Measurements from ENCODE around the gene RAVER2. TPM values are rescaled to one million over a fixed set of nuclear protein-coding genes. Genes with fewer than 3 reads are reported as not detected.

Gene RAVER2
- polyA plus RNA-seq, 3 donors = 25.5 to 28.9 (median 27.9) TPM

DNA sequence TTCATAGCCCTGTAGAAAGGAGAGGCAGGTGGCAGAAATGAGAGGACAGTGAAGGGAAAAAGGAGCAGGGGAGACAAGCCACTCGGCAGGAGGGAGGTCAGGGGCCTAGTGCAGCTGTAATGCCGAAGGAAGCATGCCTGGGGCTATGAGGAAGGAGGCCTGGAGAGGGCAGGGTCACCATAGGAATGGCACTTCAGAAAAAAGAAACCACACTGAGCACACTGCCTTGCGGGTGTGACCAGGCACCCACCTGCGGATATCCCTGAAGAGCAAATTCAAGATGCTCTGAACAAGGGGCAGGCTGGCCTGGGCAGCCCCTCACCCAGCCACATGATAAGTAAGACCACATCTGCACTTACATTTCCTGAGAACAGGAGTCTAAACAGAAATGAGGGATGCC lies 116.7 kb downstream of the RAVER2 start:
- DNase-seq (ENCODE audit: extremely low read depth in 1 of 11, low read depth in 9 of 11, low spot score in 4 of 11) = peak in 2 of 11 donors; percentile 5 to 12

DNA sequence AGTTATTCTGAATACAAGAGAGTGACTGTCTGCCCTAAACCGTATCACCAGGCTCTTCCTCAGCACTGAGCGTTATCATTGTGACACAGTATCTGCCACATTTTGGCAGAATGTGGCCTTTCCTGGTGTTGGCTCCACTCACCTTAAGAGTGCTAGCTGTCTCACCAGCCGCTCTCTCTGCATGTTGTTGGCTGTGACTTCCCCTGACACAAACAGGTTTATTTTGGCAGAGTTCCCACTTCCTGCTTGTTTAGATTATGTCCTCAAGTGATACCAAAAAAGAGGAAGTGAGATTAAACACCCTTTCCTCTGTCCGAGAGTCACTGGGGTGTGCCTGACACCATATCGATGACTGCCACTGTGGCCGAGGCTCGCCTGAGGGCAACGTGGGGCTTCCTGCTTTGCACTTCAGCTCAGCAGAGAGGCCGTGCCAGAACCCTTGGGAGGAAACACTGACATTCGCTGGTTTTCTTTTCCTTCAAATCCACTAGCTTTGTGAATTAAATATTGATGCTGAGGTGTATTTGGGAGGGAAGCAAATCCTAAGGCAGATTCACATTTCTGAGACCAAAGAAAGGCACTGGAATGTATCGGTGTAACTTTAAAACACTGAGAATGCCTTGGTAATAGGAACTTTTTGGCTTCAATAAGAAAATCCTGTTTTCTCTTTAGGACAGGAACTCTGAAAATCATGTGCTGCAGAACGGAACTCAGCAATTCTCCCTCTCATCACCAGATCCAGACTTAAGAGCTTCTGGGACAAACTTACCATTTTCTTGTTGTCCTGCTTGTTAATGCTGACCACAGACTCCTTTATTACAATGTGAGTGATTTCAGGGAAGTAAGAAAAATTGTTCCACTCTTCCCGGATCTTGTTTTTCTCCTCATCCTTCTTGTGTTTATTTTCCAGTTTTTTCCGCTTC lies 119.4 kb downstream of the RAVER2 start:
- peak in 7 of 11 donors; percentile 4 to 57 (median 25) for DNase-seq (ENCODE audit: extremely low read depth in 1 of 11, low read depth in 9 of 11, low spot score in 4 of 11)

DNA sequence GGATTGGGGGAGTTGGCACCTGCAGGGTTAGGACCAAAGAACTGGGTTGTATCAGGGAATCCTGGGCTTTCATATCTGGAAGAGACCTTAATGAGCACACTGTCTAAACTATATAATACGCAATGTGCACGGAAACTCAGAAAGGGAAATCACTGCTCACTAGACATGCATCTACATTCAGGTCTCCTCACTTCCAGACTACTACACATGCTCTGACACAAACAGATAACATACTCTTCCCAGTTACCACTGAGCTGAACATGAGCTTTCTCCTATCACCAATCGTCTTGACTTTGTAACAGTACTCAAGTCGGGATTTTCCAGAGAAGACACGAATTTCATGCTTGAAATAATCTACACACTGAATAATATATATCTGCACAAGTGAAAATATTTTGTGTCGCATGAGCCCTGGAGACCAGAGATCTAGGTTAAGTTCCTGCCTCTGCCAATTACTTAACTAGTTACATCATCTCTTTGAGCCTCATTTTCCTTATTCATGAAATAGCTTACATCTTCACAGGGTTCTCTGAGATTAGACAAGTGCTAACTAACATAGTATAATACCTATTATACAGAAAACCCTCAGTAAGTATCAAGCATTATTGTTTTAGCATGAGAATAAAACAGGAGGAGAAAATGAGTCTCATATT lies 120.4 kb downstream of the RAVER2 start:
- DNase-seq (ENCODE audit: extremely low read depth in 1 of 11, low read depth in 9 of 11, low spot score in 4 of 11) = no peak

DNA sequence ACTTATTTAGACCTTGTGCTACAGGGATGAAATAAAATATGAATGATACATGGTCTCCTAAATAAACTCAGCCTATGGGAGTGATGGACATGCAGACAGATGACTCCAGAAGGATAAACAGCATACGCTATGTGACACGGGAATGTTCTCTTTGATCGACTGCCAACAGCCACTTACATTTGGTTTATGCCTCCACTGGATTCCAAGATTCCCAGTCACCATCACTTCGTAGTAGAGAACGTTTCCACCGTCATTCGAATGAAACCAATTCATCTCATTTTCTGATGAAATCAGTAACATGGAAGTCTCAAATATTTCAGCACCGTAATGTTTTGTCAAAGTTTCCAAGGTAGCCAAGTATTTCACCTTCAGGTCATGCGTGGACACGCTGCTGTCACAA lies 121.8 kb downstream of the RAVER2 start:
- DNase-seq (ENCODE audit: extremely low read depth in 1 of 11, low read depth in 9 of 11, low spot score in 4 of 11) = no peak

DNA sequence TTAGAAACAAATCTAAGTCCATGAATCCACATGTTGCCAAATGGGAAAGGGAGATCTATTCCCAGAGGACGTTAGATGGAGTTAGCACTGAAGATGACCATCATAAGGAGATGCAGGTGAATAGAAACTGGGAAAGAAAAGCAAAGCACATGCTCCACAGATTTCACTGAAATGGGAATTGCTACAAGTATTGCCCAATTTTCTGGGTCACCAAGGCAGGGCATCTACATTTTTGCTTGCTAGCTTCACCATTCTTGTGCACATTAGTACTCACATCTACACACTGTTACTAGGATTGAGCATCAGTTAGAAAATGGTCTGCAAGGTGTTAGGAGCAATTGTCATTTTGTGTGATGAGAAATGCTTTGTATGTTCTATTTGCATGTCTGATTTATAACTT lies 122.4 kb downstream of the RAVER2 start:
- no peak for DNase-seq (ENCODE audit: extremely low read depth in 1 of 11, low read depth in 9 of 11, low spot score in 4 of 11)

DNA sequence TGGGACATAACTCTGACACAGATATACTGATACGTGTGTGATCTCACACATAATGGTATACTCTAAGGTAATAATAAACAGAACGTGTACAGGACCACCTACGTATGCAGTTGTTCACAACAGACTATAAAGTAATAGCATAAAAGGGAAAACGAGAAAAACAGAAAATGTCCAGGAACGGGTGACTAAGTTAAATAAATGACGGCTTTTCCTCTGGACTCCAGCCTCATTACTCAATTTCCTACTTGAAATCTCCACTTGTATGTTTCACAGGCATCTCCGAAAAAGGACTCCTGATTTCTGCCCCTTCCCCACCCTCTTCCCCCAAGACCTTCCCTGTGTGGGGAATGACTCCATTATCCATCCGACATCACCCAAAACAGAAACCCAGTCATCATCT lies 126.4 kb downstream of the RAVER2 start:
- no peak for DNase-seq (ENCODE audit: extremely low read depth in 1 of 11, low read depth in 9 of 11, low spot score in 4 of 11)

DNA sequence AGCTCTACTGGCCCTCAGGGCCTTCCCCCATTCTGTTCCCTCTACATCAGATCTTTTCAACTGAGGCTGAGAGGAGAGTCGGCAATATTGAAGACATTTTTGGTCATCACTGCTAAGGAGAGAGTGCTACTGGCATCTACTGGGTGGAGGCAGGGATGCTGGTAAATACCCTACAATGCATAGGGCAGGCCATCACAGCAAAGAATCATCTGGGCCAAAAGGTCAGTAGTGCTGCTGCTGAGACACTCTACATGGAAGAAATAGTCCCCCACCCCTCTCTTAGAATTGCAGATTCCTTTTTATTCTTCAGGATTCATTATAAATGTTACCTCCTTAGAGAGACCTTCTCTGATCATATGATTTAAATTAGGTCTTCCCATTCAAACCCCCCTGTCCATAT lies 127.2 kb downstream of the RAVER2 start:
- no peak for DNase-seq (ENCODE audit: extremely low read depth in 1 of 11, low read depth in 9 of 11, low spot score in 4 of 11)

DNA sequence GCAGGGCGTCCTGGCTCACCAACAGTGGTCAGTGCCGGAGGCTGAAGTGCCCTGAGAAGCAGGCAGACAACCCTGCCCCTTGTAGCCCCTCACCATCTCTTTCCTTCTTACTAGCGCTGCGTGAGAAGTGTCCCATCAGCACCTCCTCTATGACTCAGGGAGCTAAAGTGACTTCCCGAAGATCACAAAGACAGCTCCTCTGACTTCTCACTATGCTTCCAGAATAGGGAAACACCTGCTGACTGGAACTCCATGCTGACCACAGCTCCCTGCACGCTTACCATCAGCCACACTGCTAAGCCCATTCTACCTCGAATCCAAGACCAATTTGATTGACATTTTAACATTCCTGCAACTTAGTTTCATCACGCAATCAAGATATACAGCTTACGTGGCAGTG lies 128.7 kb downstream of the RAVER2 start:
- DNase-seq (ENCODE audit: extremely low read depth in 1 of 11, low read depth in 9 of 11, low spot score in 4 of 11) = no peak

DNA sequence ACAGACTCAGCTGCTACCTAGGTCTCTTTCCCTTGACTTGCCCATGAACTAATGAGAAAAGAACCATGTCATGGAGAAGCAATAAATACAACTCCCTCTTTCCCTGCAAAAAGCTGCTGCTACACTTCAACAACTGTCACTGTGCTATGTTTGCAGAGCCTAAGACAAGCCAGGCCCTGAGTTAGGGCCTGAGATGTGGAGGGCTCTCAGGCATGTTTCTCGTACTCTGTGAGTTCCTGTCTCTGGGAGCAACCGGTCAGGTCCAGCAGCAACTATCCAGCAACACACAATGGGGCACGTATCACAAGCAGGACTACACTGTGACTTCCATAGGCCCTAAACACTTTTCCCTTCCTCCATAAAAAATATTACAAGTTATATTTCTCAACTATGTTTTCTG lies 129.8 kb downstream of the RAVER2 start:
- no peak for DNase-seq (ENCODE audit: extremely low read depth in 1 of 11, low read depth in 9 of 11, low spot score in 4 of 11)

DNA sequence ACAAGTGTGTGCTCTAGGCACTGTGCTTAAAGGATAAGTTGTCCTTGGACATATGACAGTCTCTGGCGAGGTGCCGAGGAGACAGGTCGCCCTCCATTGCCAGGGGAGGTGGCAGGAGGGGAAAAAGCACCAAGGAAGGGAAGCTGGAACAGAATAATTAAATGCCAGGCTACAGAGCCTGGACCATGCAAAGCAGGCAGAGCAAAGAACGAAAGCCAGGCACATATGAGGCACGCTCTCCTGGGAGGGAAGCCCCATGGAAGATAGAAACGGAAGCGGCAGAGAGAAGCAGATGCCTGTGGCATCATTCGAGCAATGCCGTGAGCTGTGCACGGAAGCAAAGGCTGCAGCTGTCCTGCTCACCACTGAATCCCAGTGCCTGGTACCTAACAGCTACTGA lies 130.2 kb downstream of the RAVER2 start:
- no peak for DNase-seq (ENCODE audit: extremely low read depth in 1 of 11, low read depth in 9 of 11, low spot score in 4 of 11)

DNA sequence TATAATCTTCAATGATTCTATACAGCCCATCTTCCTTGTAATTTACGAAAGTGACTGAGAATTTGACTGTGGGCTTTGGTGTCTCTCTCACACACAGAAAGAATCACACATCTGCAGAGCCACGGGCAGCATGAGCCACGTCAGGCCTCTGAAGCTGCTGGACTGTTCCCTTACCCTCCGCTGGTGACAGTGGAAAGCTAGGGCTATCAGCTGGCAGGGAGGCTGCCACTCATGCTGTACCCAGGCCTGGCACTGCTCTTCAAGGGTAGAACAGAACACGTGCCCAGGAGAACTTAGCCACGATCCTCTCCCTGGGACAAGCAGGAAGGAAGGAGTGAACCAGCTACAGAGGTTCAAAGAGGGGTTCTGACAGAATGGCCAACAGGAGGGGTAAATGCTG lies 130.7 kb downstream of the RAVER2 start:
- no peak for DNase-seq (ENCODE audit: extremely low read depth in 1 of 11, low read depth in 9 of 11, low spot score in 4 of 11)

DNA sequence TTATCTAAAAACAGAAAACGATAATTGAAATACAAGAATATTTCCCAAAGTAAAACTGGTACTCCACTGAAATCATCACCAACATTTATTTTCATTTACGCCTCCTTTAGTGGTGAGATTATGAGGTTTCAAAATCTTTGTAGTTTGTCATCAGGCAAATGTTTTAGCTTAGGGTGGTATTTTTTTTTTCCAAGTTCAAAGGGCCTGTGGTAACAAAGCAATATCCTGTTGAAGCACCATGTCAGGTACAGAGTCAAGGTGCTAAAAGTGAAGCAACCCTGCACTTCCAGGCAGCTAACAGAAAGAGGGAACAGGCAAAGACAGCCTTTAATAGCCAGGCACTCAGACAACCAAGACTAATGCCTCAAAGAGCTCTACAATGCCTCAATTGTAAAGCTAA lies 132.3 kb downstream of the RAVER2 start:
- DNase-seq (ENCODE audit: extremely low read depth in 1 of 11, low read depth in 9 of 11, low spot score in 4 of 11) = no peak

DNA sequence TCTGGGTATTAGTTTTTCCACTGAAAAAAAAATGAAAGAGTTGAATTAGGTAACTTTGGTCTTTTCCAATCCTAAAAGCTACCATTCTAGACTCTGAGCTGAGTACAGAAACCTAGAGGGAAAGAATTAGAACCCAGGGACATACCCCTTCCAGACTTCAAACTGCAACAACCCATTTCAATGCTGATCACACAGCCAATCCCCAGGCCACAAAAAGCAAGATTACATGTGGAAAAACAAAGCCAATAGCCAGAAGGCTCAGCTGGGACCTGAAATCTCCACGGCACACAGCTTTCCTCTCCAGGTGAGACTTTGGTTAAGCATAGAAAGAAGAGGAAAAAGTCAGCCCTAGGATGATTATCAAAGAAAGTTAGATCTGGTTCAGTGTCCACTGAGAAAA lies 132.7 kb downstream of the RAVER2 start:
- no peak for DNase-seq (ENCODE audit: extremely low read depth in 1 of 11, low read depth in 9 of 11, low spot score in 4 of 11)

DNA sequence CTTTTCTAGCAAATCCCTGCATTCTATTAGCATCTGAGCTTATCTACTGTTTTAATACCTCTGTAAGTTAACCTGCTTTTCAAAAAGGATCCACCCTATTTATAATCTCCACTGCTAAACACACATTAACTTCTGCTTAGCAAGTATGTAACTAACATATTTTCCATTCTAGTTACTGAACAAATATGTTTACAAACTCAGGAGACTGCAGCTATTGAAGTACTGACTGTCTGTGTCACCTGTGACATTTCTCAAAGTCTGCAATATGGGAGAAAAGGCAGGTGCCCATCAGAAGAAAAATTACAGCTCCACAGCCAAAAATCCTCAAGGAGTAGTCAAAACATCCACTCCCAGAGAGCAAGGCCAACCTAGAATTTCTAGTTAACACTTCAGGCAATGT lies 133.2 kb downstream of the RAVER2 start:
- no peak for DNase-seq (ENCODE audit: extremely low read depth in 1 of 11, low read depth in 9 of 11, low spot score in 4 of 11)

DNA sequence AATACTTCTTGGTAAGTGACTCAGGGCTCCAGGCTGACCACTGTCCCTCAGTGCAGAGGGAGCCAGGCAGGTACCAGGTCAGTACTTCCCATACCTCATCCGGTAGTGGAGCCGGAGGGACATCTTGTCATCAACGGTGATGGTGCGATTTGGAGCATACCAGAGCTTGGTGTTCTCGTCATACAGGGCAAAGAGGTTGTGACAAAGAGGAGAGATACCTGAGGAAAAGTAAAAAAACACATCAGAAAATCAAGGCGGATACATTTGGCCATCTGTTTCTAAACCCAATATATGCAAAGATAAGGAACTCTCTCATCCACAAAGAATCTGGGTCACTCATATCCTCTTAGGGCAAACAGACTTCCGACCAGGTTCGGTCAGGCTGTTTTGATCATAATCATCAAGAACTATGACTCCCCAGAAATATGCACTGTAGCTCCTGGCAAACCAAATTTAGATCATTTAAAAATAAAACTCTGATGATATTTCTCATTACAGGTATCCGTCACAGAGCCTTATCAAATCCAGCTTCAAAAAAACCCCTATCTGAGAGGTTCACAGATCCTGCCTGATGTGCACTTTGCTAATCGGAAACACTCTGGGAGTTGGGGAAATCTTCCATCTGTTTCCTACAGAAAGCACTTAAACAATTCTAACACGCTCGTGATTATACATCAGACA lies 134.2 kb downstream of the RAVER2 start:
- DNase-seq (ENCODE audit: extremely low read depth in 1 of 11, low read depth in 9 of 11, low spot score in 4 of 11) = no peak

DNA sequence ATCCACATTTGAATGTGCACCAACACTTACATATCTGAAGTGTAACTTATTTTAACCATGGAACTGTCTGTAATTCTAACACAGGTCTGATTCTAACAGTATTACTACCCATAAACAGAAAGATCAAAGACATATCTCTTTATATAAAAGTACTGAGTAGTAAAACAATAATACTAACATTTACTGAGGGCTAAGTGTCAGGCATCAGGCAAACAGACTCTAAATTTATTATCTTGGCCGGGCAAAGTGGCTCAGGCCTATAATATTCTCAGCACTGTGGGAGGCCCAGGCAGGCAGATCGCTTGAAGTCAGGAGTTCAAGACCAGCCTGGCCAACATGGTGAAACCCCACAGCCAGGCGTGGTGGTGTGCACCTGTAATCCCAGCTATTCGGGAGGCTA lies 135.6 kb downstream of the RAVER2 start:
- no peak for DNase-seq (ENCODE audit: extremely low read depth in 1 of 11, low read depth in 9 of 11, low spot score in 4 of 11)

DNA sequence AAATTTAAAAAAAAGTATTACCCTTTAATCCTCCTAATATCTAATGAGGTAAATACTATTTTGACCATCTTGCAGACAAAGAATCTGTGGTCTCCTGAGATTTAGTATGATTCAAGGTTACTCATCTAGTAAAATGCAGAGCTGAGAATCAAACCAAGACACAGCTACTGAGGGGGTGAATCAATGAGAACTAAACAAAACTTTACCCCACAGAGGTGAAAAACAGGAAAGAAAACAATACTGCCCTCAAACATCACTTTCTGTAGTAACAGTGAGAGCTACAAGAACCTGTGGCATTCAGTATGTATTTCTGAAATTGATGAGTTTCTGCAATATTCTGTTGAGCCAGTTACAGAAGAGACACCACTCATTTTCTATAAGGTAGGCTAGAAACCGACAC lies 136.4 kb downstream of the RAVER2 start:
- no peak for DNase-seq (ENCODE audit: extremely low read depth in 1 of 11, low read depth in 9 of 11, low spot score in 4 of 11)
